Prostate gland (tissue), 2 donors: ENCODE measurements around the gene ARMC7. TPM values are rescaled to one million over a fixed set of nuclear protein-coding genes. Genes with fewer than 3 reads are reported as not detected.

Source experiments
- DNase-seq: peaks from one replicate; pipeline ENCODE4 v3.0.0-alpha.2; 2019; ENCODE audit warnings: low spot score
- H3K27ac ChIP-seq, 2 donors: fragments of 200-600 bp; sonication (generic); 2 replicates each; pipeline ENCODE4 v1.5.1; 2017 to 2019
- H3K27me3 ChIP-seq: fragments of 200-600 bp; sonication (generic); replicated peaks from 2 replicates; pipeline ENCODE4 v1.5.1; 2019; ENCODE audit not compliant: insufficient read depth
- H3K36me3 ChIP-seq, 2 donors: fragments of 200-600 bp; sonication (generic); 1 replicate in 1 of 2; 2 replicates in 1 of 2; pipeline versions ENCODE4 v1.5.1 to v1.8.1; 2017 to 2019
- H3K4me1 ChIP-seq: fragments of 200-600 bp; sonication (generic); replicated peaks from 2 replicates; pipeline ENCODE4 v1.5.1; 2019
- H3K4me3 ChIP-seq, 2 donors: fragments of 200-600 bp; sonication (generic); 2 replicates each; pipeline ENCODE4 v1.5.1; 2017 to 2019
- H3K9me3 ChIP-seq: fragments of 200-600 bp; sonication (generic); 2 replicates; pipeline ENCODE4 v1.5.1; 2017
- CTCF ChIP-seq, 4 experiments: fragments of 200-600 bp in 2 of 4; fragments of 450-650 bp in 2 of 4; sonication (generic) in 2 of 4; IDR thresholded peaks; 1 replicate in 3 of 4; 2 replicates in 1 of 4; pipeline ENCODE4 v1.5.1; 2016 to 2019; ENCODE audit warnings: antibody characterized with exemption in 4 of 4, mild to moderate bottlenecking in 2 of 4, moderate library complexity in 2 of 4
- POLR2A ChIP-seq: fragments of 450-650 bp; IDR thresholded peaks from one replicate; pipeline ENCODE4 v1.6.1; 2016; ENCODE audit warnings: antibody characterized with exemption, mild to moderate bottlenecking
- POLR2AphosphoS5 ChIP-seq: sonication (generic); formaldehyde crosslinking; IDR thresholded peaks from one replicate; pipeline ENCODE4 v1.6.1; 2017; ENCODE audit warnings: antibody characterized with exemption
- WGBS: methylation state at CpG from one replicate; pipeline ENCODE4 v1.1.5; 2018; 5-methylcytosine and 5-hydroxymethylcytosine counted together
- intact Hi-C: fragments of 100-400 bp; cut with DNase I; formaldehyde crosslinking; loops from one replicate; pipeline ENCODE4 v1.14.2; 2022
- total RNA-seq, 2 donors: library from RNA; depleted of rRNA; stranded (reverse); fragments of >200 nt; gene quantifications; one replicate each; pipeline ENCODE4 v1.1.0, GENCODE V29; 2016

Gene ARMC7
- total RNA-seq, 2 donors from 2014 or later: 13.6 to 15.1 TPM

GRCh38 chr17:75088465-75089417, 21.0 kb upstream of the ARMC7 start:
- Histone ChIP-seq H3K4me3 (peak overlapping the region; percentile 61 to 67), H3K27ac (peak overlapping the region; percentile 89 to 91), H3K36me3 (no peaks in the 10 kb centered on the region), H3K4me1 (peaks cover 10% of the 10 kb centered on the region), H3K9me3 (no peaks in the 10 kb centered on the region), H3K27me3 (no peaks in the 10 kb centered on the region)
- TF ChIP-seq POLR2AphosphoS5: no peak
- TF ChIP-seq CTCF (IDR thresholded peaks at IDR 0.05): no peak
- no peak for TF ChIP-seq POLR2A
- DNase-seq: no peak
- WGBS: 74% methylated on average over 10 of the region's 11 CpGs
- intact Hi-C loops: no loop called here

GRCh38 chr17:75090871-75091854, 18.6 kb upstream of the ARMC7 start:
- TF ChIP-seq POLR2AphosphoS5: no peak
- no peak for TF ChIP-seq CTCF (IDR thresholded peaks at IDR 0.05)
- no peak for TF ChIP-seq POLR2A
- Histone ChIP-seq H3K4me1 (peaks cover 15% of the 10 kb centered on the region), H3K27me3 (no peaks in the 10 kb centered on the region), H3K9me3 (no peaks in the 10 kb centered on the region), H3K27ac (peak overlapping the region; percentile 70 to 78), H3K4me3 (no peak overlapping the region), H3K36me3 (no peaks in the 10 kb centered on the region)
- 54% methylated on average over 19 of the region's 19 CpGs for WGBS
- no peak for DNase-seq
- intact Hi-C loops: no loop called here

DNA sequence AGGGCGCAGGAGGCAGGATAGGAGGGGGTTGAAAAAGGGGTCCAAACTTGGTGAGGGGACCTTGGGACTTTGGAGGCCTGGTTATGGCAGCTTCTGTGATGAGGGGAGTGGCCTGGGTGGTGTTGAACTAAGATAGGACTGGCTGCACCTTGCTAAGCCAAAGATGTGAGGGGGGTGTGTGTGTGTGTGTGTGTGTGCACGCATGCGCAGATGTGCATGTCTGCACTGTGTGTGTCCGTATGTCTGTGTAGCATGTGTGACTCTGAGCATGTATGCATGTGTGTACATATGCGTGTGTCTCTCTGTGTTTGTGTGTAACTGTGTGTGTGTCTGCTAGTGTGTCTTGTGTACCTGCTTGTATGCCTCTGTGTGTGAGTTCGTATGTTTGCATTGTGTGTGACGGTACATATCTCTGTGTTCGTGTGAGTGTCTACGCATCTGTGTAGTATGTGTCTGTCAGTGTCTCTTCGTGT, 17.9 kb upstream of the ARMC7 start:
- WGBS: 82% methylated on average over 10 of the region's 10 CpGs
- intact Hi-C loops: no loop called here
- no peaks in the 10 kb centered on the region for H3K27me3 ChIP-seq
- H3K9me3 ChIP-seq: no peaks in the 10 kb centered on the region
- no peak for TF ChIP-seq POLR2AphosphoS5
- no peak for TF ChIP-seq CTCF (IDR thresholded peaks at IDR 0.05)
- no peak for TF ChIP-seq POLR2A
- DNase-seq: no peak
- H3K4me1 ChIP-seq: peaks cover 17% of the 10 kb centered on the region
- H3K27ac ChIP-seq: peak overlapping the region; percentile 70 to 78
- no peak overlapping the region for H3K4me3 ChIP-seq
- H3K36me3 ChIP-seq: no peaks in the 10 kb centered on the region

- Histone ChIP-seq H3K4me3 (no peak overlapping the region), H3K9me3 (no peaks in the 10 kb centered on the region), H3K27me3 (no peaks in the 10 kb centered on the region), H3K36me3 (no peaks in the 10 kb centered on the region), H3K4me1 (peaks cover 17% of the 10 kb centered on the region), H3K27ac (peak overlapping the region; percentile 70 to 78)
- 77% methylated on average over 16 of the region's 18 CpGs for WGBS
- intact Hi-C loops: no loop called here
- no peak for DNase-seq
- TF ChIP-seq POLR2AphosphoS5: no peak
- no peak for TF ChIP-seq POLR2A
- TF ChIP-seq CTCF (IDR thresholded peaks at IDR 0.05): no peak
These were observed 16.1 kb upstream of the ARMC7 start for GRCh38 chr17:75093548-75094158.
